ENCODE results near the gene SNX33.
"Not testable (repeated sequence)": the region's sequence is repeated elsewhere in the genome, so short reads cannot be mapped to it uniquely, and the experiment has no call there.

SNX33 gene

DNA sequence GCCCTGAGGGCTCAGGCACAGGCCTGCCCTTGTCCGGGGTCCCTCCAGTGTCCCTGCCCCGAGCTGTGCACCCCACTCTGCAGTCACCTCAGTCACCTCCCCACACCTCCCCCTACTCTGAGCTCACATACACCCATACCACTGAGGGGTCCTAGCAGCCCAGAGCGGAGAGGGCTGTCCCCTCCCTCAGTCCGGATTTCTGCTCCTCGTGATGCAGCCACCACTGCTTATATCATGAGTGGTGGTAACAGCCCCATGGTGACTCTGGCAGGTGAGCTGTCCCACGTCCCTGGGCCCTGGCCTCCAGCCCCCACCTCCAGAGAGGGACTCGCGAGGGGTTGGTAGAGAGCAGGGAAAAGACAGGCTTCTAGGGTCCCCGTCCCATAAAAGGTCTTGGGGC lies 56.9 kb downstream of the SNX33 start:
- no peak overlapping the region for H3K9ac ChIP-seq (ENCODE audit: low read depth, low read length, poor library complexity, severe bottlenecking)
- no peak overlapping the region for H3K4me2 ChIP-seq (ENCODE audit: low read depth, low read length, poor library complexity, severe bottlenecking)

DNA sequence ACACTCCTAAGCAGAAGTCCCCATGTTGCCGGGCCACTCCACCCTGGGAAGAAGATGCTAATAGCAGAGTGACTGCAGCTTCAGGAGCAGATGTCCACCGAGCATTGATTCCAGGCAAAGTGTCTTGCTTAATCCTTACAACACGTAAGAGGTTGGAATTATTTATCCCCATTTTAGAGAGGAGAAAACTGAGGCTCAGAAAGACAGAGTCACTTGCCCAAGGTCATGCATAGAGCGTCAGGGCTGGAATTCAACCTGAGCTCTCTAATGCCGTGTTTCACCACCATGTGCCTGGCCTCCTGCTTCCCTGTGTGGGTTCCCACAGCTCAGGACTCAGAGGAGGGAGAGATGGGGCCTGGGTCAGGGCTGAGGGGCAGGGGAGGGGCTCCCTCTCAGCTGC lies 57.7 kb downstream of the SNX33 start:
- not testable (repeated sequence) for H3F3A ChIP-seq (ENCODE audit: low read depth); H3K36me3 ChIP-seq (ENCODE audit: insufficient read depth, low read length); H3K9ac ChIP-seq (ENCODE audit: low read depth, low read length, poor library complexity, severe bottlenecking); H3K79me2 ChIP-seq (ENCODE audit: insufficient read depth, low read length); H3K9me2 ChIP-seq (replicated peaks; ENCODE audit: low read depth, low read length); H3K27me3 ChIP-seq (ENCODE audit: insufficient read depth, low read length, poor library complexity, severe bottlenecking); H4K20me1 ChIP-seq (ENCODE audit: insufficient read depth, low read length, poor library complexity, severe bottlenecking); H3K4me2 ChIP-seq (ENCODE audit: low read depth, low read length, poor library complexity, severe bottlenecking); H3K4me3 ChIP-seq (ENCODE audit: low read length, poor library complexity, severe bottlenecking); H2AFZ ChIP-seq (ENCODE audit: low read length); H3K9me3 ChIP-seq (ENCODE audit: insufficient read depth, low read depth, low read length)
- H3K4me1 ChIP-seq (ENCODE audit: insufficient read depth, low read length, poor library complexity, severe bottlenecking): peaks cover 23% of the 10 kb centered on the region

More for the DNA sequence above, 56.9 kb downstream of the SNX33 start:
- no peaks in the 10 kb centered on the region for H3K36me3 ChIP-seq (ENCODE audit: insufficient read depth, low read length)
- no peaks in the 10 kb centered on the region for H3K27me3 ChIP-seq (ENCODE audit: insufficient read depth, low read length, poor library complexity, severe bottlenecking)
- H3F3A ChIP-seq (ENCODE audit: low read depth): 0 out of 2 replicates have a peak, but pooled peaks cover 2% of the 10 kb centered on the region
- no peak overlapping the region for H3K4me3 ChIP-seq (ENCODE audit: low read length, poor library complexity, severe bottlenecking)
- no peaks in the 10 kb centered on the region for H3K9me3 ChIP-seq (ENCODE audit: insufficient read depth, low read depth, low read length)
- H3K4me1 ChIP-seq (ENCODE audit: insufficient read depth, low read length, poor library complexity, severe bottlenecking): peaks cover 27% of the 10 kb centered on the region
- no peaks in the 10 kb centered on the region for H3K79me2 ChIP-seq (ENCODE audit: insufficient read depth, low read length)
- H4K20me1 ChIP-seq (ENCODE audit: insufficient read depth, low read length, poor library complexity, severe bottlenecking): no peaks in the 10 kb centered on the region
- H2AFZ ChIP-seq (ENCODE audit: low read length): no peak overlapping the region
- H3K9me2 ChIP-seq (replicated peaks; ENCODE audit: low read depth, low read length): no peaks in the 10 kb centered on the region
- no peak for TF ChIP-seq EZH2phosphoT487 (IDR thresholded peaks at IDR 0.05; ENCODE audit: borderline replicate concordance)
- TF ChIP-seq, protein P1, sequence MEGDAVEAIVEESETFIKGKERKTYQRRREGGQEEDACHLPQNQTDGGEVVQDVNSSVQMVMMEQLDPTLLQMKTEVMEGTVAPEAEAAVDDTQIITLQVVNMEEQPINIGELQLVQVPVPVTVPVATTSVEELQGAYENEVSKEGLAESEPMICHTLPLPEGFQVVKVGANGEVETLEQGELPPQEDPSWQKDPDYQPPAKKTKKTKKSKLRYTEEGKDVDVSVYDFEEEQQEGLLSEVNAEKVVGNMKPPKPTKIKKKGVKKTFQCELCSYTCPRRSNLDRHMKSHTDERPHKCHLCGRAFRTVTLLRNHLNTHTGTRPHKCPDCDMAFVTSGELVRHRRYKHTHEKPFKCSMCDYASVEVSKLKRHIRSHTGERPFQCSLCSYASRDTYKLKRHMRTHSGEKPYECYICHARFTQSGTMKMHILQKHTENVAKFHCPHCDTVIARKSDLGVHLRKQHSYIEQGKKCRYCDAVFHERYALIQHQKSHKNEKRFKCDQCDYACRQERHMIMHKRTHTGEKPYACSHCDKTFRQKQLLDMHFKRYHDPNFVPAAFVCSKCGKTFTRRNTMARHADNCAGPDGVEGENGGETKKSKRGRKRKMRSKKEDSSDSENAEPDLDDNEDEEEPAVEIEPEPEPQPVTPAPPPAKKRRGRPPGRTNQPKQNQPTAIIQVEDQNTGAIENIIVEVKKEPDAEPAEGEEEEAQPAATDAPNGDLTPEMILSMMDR (conservative IDR thresholded peaks at IDR 0.05; ENCODE audit: low read length): no peak

DNA sequence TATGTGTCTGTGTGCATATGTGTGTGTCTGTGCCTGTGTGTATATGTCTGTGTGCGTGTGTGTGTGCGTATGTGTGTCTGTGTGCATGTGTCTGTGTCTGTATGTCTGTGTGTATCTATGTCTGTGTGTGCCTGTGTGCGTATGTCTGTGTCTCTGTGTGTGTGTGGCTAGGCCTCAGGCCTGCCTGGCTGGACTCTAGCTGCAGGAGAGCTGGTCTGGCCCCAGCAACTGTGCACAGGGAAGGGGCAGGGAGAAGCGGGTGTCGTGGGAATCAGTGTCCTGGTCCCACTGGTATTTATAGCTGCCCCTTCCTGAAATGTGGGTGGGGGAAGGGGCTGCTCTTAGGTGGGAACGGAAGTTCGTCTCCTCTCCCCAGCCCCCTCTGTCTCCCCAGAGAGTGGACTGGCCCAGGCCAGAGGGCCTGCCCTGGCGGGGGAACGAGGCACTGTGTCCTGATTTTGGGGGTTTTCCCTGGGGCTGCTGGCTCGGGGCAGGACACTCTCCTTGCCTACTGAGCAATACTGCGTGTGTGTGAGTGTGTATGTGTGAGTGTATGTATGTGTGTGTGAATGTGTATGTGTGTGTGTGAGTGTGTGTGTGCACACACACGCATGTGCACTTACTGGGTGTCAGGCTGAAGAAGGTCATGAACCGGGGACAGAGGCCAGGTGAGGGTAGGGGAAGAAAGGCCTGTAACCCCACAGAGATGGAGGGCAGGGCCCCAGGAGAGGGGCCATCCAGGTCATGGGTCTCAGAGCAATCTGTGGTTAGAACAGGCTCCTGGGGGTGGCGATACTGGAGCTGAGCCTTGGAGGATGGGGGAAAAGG lies 58.4 kb downstream of the SNX33 start:
- H3K9me3 ChIP-seq (ENCODE audit: insufficient read depth, low read depth, low read length): no peaks in the 10 kb centered on the region
- H3K4me2 ChIP-seq (ENCODE audit: low read depth, low read length, poor library complexity, severe bottlenecking): no peak overlapping the region
- H3K79me2 ChIP-seq (ENCODE audit: insufficient read depth, low read length): no peaks in the 10 kb centered on the region
- TF ChIP-seq, protein P1 (conservative IDR thresholded peaks at IDR 0.05; ENCODE audit: low read length): no peak
- no peak for TF ChIP-seq EZH2phosphoT487 (IDR thresholded peaks at IDR 0.05; ENCODE audit: borderline replicate concordance)
- H3K4me1 ChIP-seq (ENCODE audit: insufficient read depth, low read length, poor library complexity, severe bottlenecking): peaks cover 16% of the 10 kb centered on the region
- no peaks in the 10 kb centered on the region for H3K9me2 ChIP-seq (replicated peaks; ENCODE audit: low read depth, low read length)
- H3K36me3 ChIP-seq (ENCODE audit: insufficient read depth, low read length): no peaks in the 10 kb centered on the region
- no peak overlapping the region for H3K4me3 ChIP-seq (ENCODE audit: low read length, poor library complexity, severe bottlenecking)
- H3K9ac ChIP-seq (ENCODE audit: low read depth, low read length, poor library complexity, severe bottlenecking): no peak overlapping the region
- H3F3A ChIP-seq (ENCODE audit: low read depth): no peaks in the 10 kb centered on the region
- no peaks in the 10 kb centered on the region for H4K20me1 ChIP-seq (ENCODE audit: insufficient read depth, low read length, poor library complexity, severe bottlenecking)
- H3K27me3 ChIP-seq (ENCODE audit: insufficient read depth, low read length, poor library complexity, severe bottlenecking): no peaks in the 10 kb centered on the region
- H2AFZ ChIP-seq (ENCODE audit: low read length): no peak overlapping the region

DNA sequence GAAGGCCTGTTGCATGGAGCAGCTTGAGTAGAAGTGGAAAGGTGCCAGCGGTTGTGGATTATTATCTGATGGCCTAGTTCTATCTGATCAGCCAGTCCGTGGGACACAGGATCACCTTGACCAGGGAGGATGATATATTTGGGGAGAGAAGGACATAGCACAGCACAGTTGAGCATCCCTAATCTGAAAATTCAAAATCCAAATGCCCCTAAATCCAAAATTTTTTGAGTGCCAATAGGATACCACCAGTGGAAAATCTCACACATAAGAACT lies 58.9 kb downstream of the SNX33 start:
- no peak for TF ChIP-seq EZH2phosphoT487 (IDR thresholded peaks at IDR 0.05; ENCODE audit: borderline replicate concordance)
- TF ChIP-seq, protein P1 (conservative IDR thresholded peaks at IDR 0.05; ENCODE audit: low read length): no peak
- H3K9ac ChIP-seq (ENCODE audit: low read depth, low read length, poor library complexity, severe bottlenecking): no peak overlapping the region

DNA sequence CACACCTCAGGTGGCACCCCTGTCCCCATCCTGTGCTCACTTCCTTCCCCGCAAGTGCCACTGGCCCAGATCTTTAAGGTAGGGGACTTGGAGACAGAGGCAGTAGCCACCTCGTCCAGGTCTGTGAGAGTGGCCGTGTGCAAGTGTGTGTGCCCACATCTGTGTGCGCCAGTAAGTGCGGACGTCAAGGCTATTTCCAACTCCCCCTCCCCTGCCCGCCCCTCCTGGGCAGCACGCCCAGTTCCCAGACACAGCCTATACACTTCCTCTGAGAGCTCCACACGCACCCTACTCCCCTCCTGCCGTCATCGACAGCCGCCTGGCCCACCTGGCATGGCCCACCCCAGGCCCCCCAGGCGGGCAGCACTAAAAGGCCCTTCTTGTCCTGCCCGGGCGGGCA lies 61.7 kb downstream of the SNX33 start:
- not testable (repeated sequence) for H3K36me3 ChIP-seq (ENCODE audit: insufficient read depth, low read length); H3F3A ChIP-seq (ENCODE audit: low read depth); H3K9ac ChIP-seq (ENCODE audit: low read depth, low read length, poor library complexity, severe bottlenecking); H3K9me3 ChIP-seq (ENCODE audit: insufficient read depth, low read depth, low read length); H3K4me2 ChIP-seq (ENCODE audit: low read depth, low read length, poor library complexity, severe bottlenecking); H4K20me1 ChIP-seq (ENCODE audit: insufficient read depth, low read length, poor library complexity, severe bottlenecking); H3K79me2 ChIP-seq (ENCODE audit: insufficient read depth, low read length); H3K4me3 ChIP-seq (ENCODE audit: low read length, poor library complexity, severe bottlenecking); H3K4me1 ChIP-seq (ENCODE audit: insufficient read depth, low read length, poor library complexity, severe bottlenecking); H3K9me2 ChIP-seq (replicated peaks; ENCODE audit: low read depth, low read length); H3K27me3 ChIP-seq (ENCODE audit: insufficient read depth, low read length, poor library complexity, severe bottlenecking); H2AFZ ChIP-seq (ENCODE audit: low read length)

More for the DNA sequence above, 58.9 kb downstream of the SNX33 start:
- Histone ChIP-seq H3K27me3 (ENCODE audit: insufficient read depth, low read length, poor library complexity, severe bottlenecking) (no peaks in the 10 kb centered on the region), H3F3A (ENCODE audit: low read depth) (no peaks in the 10 kb centered on the region), H3K4me1 (ENCODE audit: insufficient read depth, low read length, poor library complexity, severe bottlenecking) (peaks cover 11% of the 10 kb centered on the region), H3K79me2 (ENCODE audit: insufficient read depth, low read length) (no peaks in the 10 kb centered on the region), H3K9me3 (ENCODE audit: insufficient read depth, low read depth, low read length) (no peaks in the 10 kb centered on the region), H3K9me2 (replicated peaks; ENCODE audit: low read depth, low read length) (no peaks in the 10 kb centered on the region), H3K4me2 (ENCODE audit: low read depth, low read length, poor library complexity, severe bottlenecking) (no peak overlapping the region), H2AFZ (ENCODE audit: low read length) (no peak overlapping the region), H3K4me3 (ENCODE audit: low read length, poor library complexity, severe bottlenecking) (no peak overlapping the region), H3K36me3 (ENCODE audit: insufficient read depth, low read length) (no peaks in the 10 kb centered on the region), H4K20me1 (ENCODE audit: insufficient read depth, low read length, poor library complexity, severe bottlenecking) (no peaks in the 10 kb centered on the region)

All from Loucy (cell line).